Aorta (tissue), 5 donors: ENCODE measurements around the gene SLC35B2. TPM values are rescaled to one million over a fixed set of nuclear protein-coding genes. Genes with fewer than 3 reads are reported as not detected.

Experiments used
- ATAC-seq: fragments of 200-7000 bp; cut with Tn5 transposase; one replicate; pipeline ENCODE4 v1.9.1; 2022; ENCODE audit warnings: moderate library complexity; ENCODE audit not compliant: low FRiP score
- DNase-seq, 2 donors: peaks; one replicate each; pipeline ENCODE4 v3.0.0-alpha.2; 2020
- H3K27ac ChIP-seq, 2 donors: one replicate each; pipeline ENCODE4 v1.5.1; 2013; ENCODE audit warnings: low read length in 2 of 2, mild to moderate bottlenecking in 2 of 2, moderate library complexity in 2 of 2, control low read depth in 1 of 2, inconsistent platforms in 1 of 2, low read depth in 1 of 2
- H3K27me3 ChIP-seq, 2 donors: one replicate each; pipeline ENCODE4 v1.6.1; 2013; ENCODE audit warnings: control low read depth in 1 of 2, low read length in 1 of 2, mild to moderate bottlenecking in 1 of 2, moderate library complexity in 1 of 2; ENCODE audit not compliant: insufficient read depth in 2 of 2, control insufficient read depth in 1 of 2
- H3K36me3 ChIP-seq, 2 donors: one replicate each; pipeline ENCODE4 v1.6.1; 2013; ENCODE audit warnings: control low read depth in 1 of 2, low read length in 1 of 2, mild to moderate bottlenecking in 1 of 2; ENCODE audit not compliant: insufficient read depth in 2 of 2, control insufficient read depth in 1 of 2
- H3K4me1 ChIP-seq, 2 donors: one replicate each; pipeline ENCODE4 v1.6.1; 2013; ENCODE audit warnings: low read length in 2 of 2, control low read depth in 1 of 2, mild to moderate bottlenecking in 1 of 2, moderate library complexity in 1 of 2; ENCODE audit not compliant: insufficient read depth in 2 of 2, control insufficient read depth in 1 of 2
- H3K4me3 ChIP-seq, 2 donors: one replicate each; pipeline ENCODE4 v1.5.1; 2013; ENCODE audit warnings: low read length in 2 of 2, control low read depth in 1 of 2, mild to moderate bottlenecking in 1 of 2
- H3K9me3 ChIP-seq: one replicate; pipeline ENCODE4 v1.6.1; 2013; ENCODE audit warnings: mild to moderate bottlenecking, low read length; ENCODE audit not compliant: control insufficient read depth
- WGBS, 2 donors: extraction: QIAGEN DNeasy Blood & Tissue Kit; methylation state at CpG; one replicate each; pipeline ENCODE4 v1.1.7; 2013; 5-methylcytosine and 5-hydroxymethylcytosine counted together
- intact Hi-C, 2 donors: fragments of 100-400 bp; cut with DNase I; formaldehyde crosslinking; loops; one replicate each; pipeline versions ENCODE4 v1.14.2 to v1.15.0; 2022
- polyA plus RNA-seq, 2 donors: library from polyadenylated mRNA; stranded (reverse); fragments of 200-250 nt; gene quantifications; one replicate each; pipeline ENCODE4 v1.2.3, GENCODE V29; 2013
- total RNA-seq, 2 donors: library from RNA; stranded (reverse); fragmentation: NEBNext Ultra II Directional; extraction: Animal tissue kit (Norgen Biotek cat#: 25700); gene quantifications; one replicate each; pipeline ENCODE4 v1.2.1, GENCODE V29; 2021
- donor health status: healthy with polysubstance abuse.
- donor health status: Bipolar disorder and iron deficiency.
- donor health status: DM: no; HTN: no; CAD: no.
- donor health status: DM: no; HTN: no; CAD: no.
- donor health status: DM: yes; HTN: yes; CAD: no.

SLC35B2 gene
- total and polyA plus RNA-seq, 4 donors: 10.6 to 27.7 (median 24.7) TPM

GRCh38 chr6:44265722-44266233 is 8.4 kb upstream of the SLC35B2 start:
- Histone ChIP-seq H3K9me3 (no peaks in the 10 kb centered on the region), H3K4me1 (peaks cover 0 to 4% of the 10 kb centered on the region in 2 donors), H3K4me3 (no peak overlapping the region), H3K36me3 (no peaks in the 10 kb centered on the region), H3K27me3 (no peaks in the 10 kb centered on the region), H3K27ac (no peak overlapping the region)
- ATAC-seq (no peak), DNase-seq (peak in 1 of 2 donors; percentile 26)
- WGBS, 2 donors: 59 to 63% methylated on average over 17 of the region's 17 CpGs
- intact Hi-C loops: loop anchor here (5.0 kb wide), 2 partner anchors 37 to 42 kb away; no protein-coding TSS in a partner anchor

GRCh38 chr6:44265007-44265721 is 7.8 kb upstream of the SLC35B2 start, which contains the start of gene NFKBIE:
Gene NFKBIE, minus strand, starts transcription at chr6:44265551. Its CDS starts 205 bp downstream, at chr6:44265346.
- 0 to 1% methylated on average over 50 to 72 of the region's 72 CpGs for WGBS, 2 donors
- Histone ChIP-seq H3K9me3 (no peaks in the 10 kb centered on the region), H3K27ac (peak within 1 kb of the TSS in 1 of 2 donors; percentile 1), H3K27me3 (no peaks in the 10 kb centered on the region), H3K4me1 (peaks cover 0 to 4% of the 10 kb centered on the region in 2 donors), H3K36me3 (no peaks in the 10 kb centered on the region), H3K4me3 (peak within 1 kb of the TSS; percentile 20 to 74)
- ATAC-seq (peak; percentile 93), DNase-seq (peak; percentile 97 to 99)
- intact Hi-C loops: loop anchor here (5.0 kb wide), 2 partner anchors 37 to 42 kb away; no protein-coding TSS in a partner anchor

GRCh38 chr6:44264154-44265006 is 7.1 kb upstream of the SLC35B2 start:
- H3K27ac ChIP-seq: no peak overlapping the region
- no peaks in the 10 kb centered on the region for H3K36me3 ChIP-seq
- DNase-seq (peak; percentile 78 to 81), ATAC-seq (no peak)
- H3K9me3 ChIP-seq: no peaks in the 10 kb centered on the region
- peaks cover 0 to 4% of the 10 kb centered on the region in 2 donors for H3K4me1 ChIP-seq
- WGBS, 2 donors: 13 to 15% methylated on average over 13 of the region's 13 CpGs
- intact Hi-C loops: loop anchor here (5.0 kb wide), 2 partner anchors 38 to 43 kb away; no protein-coding TSS in a partner anchor
- peak overlapping the region; percentile 20 to 74 for H3K4me3 ChIP-seq
- no peaks in the 10 kb centered on the region for H3K27me3 ChIP-seq

- H3K27me3 ChIP-seq: no peaks in the 10 kb centered on the region
- H3K4me1 ChIP-seq: peaks cover 0 to 4% of the 10 kb centered on the region in 2 donors
- H3K4me3 ChIP-seq: no peak overlapping the region
- no peaks in the 10 kb centered on the region for H3K36me3 ChIP-seq
- H3K27ac ChIP-seq: no peak overlapping the region
- H3K9me3 ChIP-seq: no peaks in the 10 kb centered on the region
- peak in 1 of 2 donors; percentile 67 for DNase-seq
- intact Hi-C loops: no loop called here
- no peak for ATAC-seq
- WGBS, 2 donors: 61 to 67% methylated on average over 9 of the region's 9 CpGs
Measured at GRCh38 chr6:44263354-44264100, 6.2 kb upstream of the SLC35B2 start.

GRCh38 chr6:44262467-44263353 is 5.4 kb upstream of the SLC35B2 start:
- no peaks in the 10 kb centered on the region for H3K36me3 ChIP-seq
- intact Hi-C loops: no loop called here
- H3K9me3 ChIP-seq: no peaks in the 10 kb centered on the region
- H3K27me3 ChIP-seq: no peaks in the 10 kb centered on the region
- no peak overlapping the region for H3K27ac ChIP-seq
- DNase-seq (peak in 1 of 2 donors; percentile 71), ATAC-seq (no peak)
- no peak overlapping the region for H3K4me3 ChIP-seq
- 68 to 79% methylated on average over 7 of the region's 7 CpGs for WGBS, 2 donors
- peaks cover 0 to 4% of the 10 kb centered on the region in 2 donors for H3K4me1 ChIP-seq

DNA sequence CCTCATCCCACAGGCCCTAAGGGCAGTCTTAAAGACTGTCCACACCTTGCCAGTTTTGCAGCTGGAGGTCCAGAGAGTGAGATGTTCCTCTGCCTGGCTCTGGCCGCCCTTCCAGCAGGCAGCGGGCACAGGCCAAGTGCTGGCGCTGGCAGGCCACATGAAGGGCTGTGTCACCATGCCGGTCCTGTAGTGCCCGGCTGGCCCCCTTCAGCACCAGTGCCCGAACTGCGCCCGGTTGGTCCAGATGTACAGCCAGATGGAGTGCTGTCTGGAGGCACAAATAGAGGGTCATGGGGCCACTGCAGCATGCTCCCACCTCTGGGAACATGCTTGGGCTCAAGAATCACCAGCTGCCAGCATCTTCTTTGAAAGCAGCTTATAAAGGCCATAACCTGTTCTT is 4.3 kb upstream of the SLC35B2 start:
- ATAC-seq: no peak
- H3K27me3 ChIP-seq: no peaks in the 10 kb centered on the region
- DNase-seq: peak in 1 of 2 donors; percentile 60
- no peaks in the 10 kb centered on the region for H3K36me3 ChIP-seq
- H3K4me3 ChIP-seq: no peak overlapping the region
- no peak overlapping the region for H3K27ac ChIP-seq
- H3K4me1 ChIP-seq: peaks cover 0 to 4% of the 10 kb centered on the region in 2 donors
- WGBS, 2 donors: 89 to 93% methylated on average over 8 of the region's 8 CpGs
- intact Hi-C loops: no loop called here
- no peaks in the 10 kb centered on the region for H3K9me3 ChIP-seq

- DNase-seq (peak in 1 of 2 donors; percentile 37), ATAC-seq (no peak)
- H3K36me3 ChIP-seq: no peaks in the 10 kb centered on the region
- 92 to 98% methylated on average over 6 of the region's 6 CpGs for WGBS, 2 donors
- peaks cover 0 to 6% of the 10 kb centered on the region in 2 donors for H3K4me1 ChIP-seq
- no peak overlapping the region for H3K27ac ChIP-seq
- intact Hi-C loops: no loop called here
- H3K9me3 ChIP-seq: no peaks in the 10 kb centered on the region
- no peaks in the 10 kb centered on the region for H3K27me3 ChIP-seq
- no peak overlapping the region for H3K4me3 ChIP-seq
Measured at GRCh38 chr6:44260451-44261297, 3.3 kb upstream of the SLC35B2 start.
